Endometrial microvascular endothelial cells (primary cell): ENCODE data around the gene PRAMEF26. TPM values are rescaled to one million over a fixed set of nuclear protein-coding genes. Genes with fewer than 3 reads are reported as not detected.
"Not testable (repeated sequence)": the region's sequence is repeated elsewhere in the genome, so short reads cannot be mapped to it uniquely, and the experiment has no call there.

Experiments
- in situ Hi-C: cut with HindIII; loops from 2 replicates; pipeline ENCODE4 v1.10.0; 2017; ENCODE audit warnings: low sequenced_read_pairs, low pct_unique_long_range_greater_than_20kb; ENCODE audit errors: inconsistent ontology term
- total RNA-seq: library from RNA; depleted of rRNA; stranded (reverse); fragments of >200 nt; gene quantifications from one replicate; pipeline ENCODE4 v1.2.3, GENCODE V29; 2015; ENCODE audit errors: inconsistent ontology term

The PRAMEF26 gene
- not detected for total RNA-seq

- in situ Hi-C loops = not testable (repeated sequence)
Measured at GRCh38 chr1:13155909-13156308, at the start of gene PRAMEF26. Gene PRAMEF26 (minus strand): TSS chr1:13156009. CDS start chr1:13153095, 2,914 bp downstream.

GRCh38 chr1:13201309-13201708 lies 45.5 kb upstream of the PRAMEF26 start, which contains the start of gene PRAMEF13:
Gene PRAMEF13 (minus strand): TSS chr1:13201409. CDS start chr1:13199589, 1,820 bp downstream.
- in situ Hi-C loops = not testable (repeated sequence)

DNA sequence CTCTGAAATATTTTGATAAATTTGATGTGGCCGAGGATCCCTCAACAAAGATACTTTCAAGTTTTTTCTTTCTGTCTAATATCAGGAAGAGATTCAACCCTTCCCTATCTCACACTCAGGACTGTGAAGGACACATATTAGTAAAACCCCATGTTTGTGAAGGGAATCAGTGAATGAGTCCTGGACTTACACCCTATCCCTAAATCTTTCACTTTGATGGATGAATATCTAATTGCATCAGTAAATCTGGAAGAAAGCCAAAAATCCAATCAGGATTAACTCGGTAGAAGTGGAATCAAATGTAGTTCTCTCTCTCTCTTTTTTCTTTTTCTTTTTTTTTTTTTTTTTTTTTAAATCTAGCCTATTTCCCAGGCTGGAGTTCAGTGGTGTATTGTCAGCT lies 15.7 kb upstream of the PRAMEF26 start, which contains the start of gene PRAMEF9:
Gene PRAMEF9, plus strand, starts transcription at position 301 of the 400 bp plus-strand sequence. CDS start 3,433 bp downstream, outside the sequence.
- in situ Hi-C loops = not testable (repeated sequence)

- in situ Hi-C loops = not testable (repeated sequence)
Measured at GRCh38 chr1:13165531-13165930, 9.7 kb upstream of the PRAMEF26 start, which contains the start of gene HNRNPCL4. Gene HNRNPCL4 (minus strand): TSS chr1:13165631. CDS start chr1:13165467, 164 bp downstream.

DNA sequence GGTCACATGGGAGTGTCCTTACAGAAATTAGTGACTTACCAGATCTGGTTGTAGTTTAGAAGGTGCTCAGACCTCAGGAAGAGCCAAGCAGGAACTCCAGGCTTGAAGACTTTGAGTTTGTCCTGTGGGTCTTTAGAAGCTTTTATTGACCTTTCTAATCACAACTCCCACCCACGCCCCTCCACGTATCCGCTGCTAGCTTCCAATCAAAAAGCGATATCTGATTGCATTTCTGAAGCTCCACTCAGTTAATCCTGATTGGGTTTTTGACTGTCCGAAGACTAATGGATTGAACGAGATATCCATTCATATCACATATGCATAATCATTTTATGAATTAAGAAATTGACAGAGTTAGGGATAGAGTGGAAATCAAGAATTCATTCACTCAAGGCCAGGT lies 39.1 kb downstream of the PRAMEF26 start, which contains the start of gene HNRNPCL2:
Gene HNRNPCL2, minus strand, starts transcription at position 101 of the 400 bp plus-strand sequence. CDS start 454 bp downstream, outside the sequence.
- in situ Hi-C loops = not testable (repeated sequence)

Other genes with a start within 250 kb of the PRAMEF26 start
- gene PRAMEF7, start 239.4 kb downstream of the PRAMEF26 start, total RNA-seq = not detected
- not detected for gene PRAMEF6, start 208.4 kb downstream of the PRAMEF26 start, total RNA-seq
- gene PRAMEF27, start 99.4 kb downstream of the PRAMEF26 start, total RNA-seq = not detected
- gene HNRNPCL3, start 95.2 kb downstream of the PRAMEF26 start, total RNA-seq = not detected
- not detected for gene PRAMEF25, start 85.2 kb downstream of the PRAMEF26 start, total RNA-seq
- gene HNRNPCL2, start 39.2 kb downstream of the PRAMEF26 start, total RNA-seq = not detected
- gene HNRNPCL4, start 9.6 kb upstream of the PRAMEF26 start, total RNA-seq = not detected
- not detected for gene PRAMEF9, start 15.8 kb upstream of the PRAMEF26 start, total RNA-seq
- not detected for gene PRAMEF13, start 45.4 kb upstream of the PRAMEF26 start, total RNA-seq
- not detected for gene PRAMEF18, start 70.1 kb upstream of the PRAMEF26 start, total RNA-seq
- gene PRAMEF5, start 98.2 kb upstream of the PRAMEF26 start, total RNA-seq = not detected
- gene PRAMEF8, start 129.1 kb upstream of the PRAMEF26 start, total RNA-seq = not detected
- gene PRAMEF33, start 147.5 kb upstream of the PRAMEF26 start, total RNA-seq = not detected
- not detected for gene PRAMEF15, start 159.6 kb upstream of the PRAMEF26 start, total RNA-seq
- not detected for gene PRAMEF14, start 191.1 kb upstream of the PRAMEF26 start, total RNA-seq
- gene PRAMEF19, start 215.9 kb upstream of the PRAMEF26 start, total RNA-seq = not detected
- gene PRAMEF17, start 233.6 kb upstream of the PRAMEF26 start, total RNA-seq = not detected